ENCODE data around the gene TRIP10. TPM values are rescaled to one million over a fixed set of nuclear protein-coding genes. Genes with fewer than 3 reads are reported as not detected.
"Not testable (repeated sequence)": the region's sequence is repeated elsewhere in the genome, so short reads cannot be mapped to it uniquely, and the experiment has no call there.

TRIP10 gene
- total RNA-seq, 1 donor: 50.1 TPM

GRCh38 chr19:6706633-6706958, 32.9 kb upstream of the TRIP10 start:
- no peak for DNase-seq (ENCODE audit: low read depth)
- no peak for TF ChIP-seq CTCF (IDR thresholded peaks at IDR 0.05; ENCODE audit: insufficient read depth, low read depth, low read length)
- H3K4me3 ChIP-seq (ENCODE audit: low read depth, low read length): no peak overlapping the region

- TF ChIP-seq CTCF (IDR thresholded peaks at IDR 0.05; ENCODE audit: insufficient read depth, low read depth, low read length): no peak
- H3K4me3 ChIP-seq (ENCODE audit: low read depth, low read length): no peak overlapping the region
- no peak for DNase-seq (ENCODE audit: low read depth)
These were observed 32.3 kb upstream of the TRIP10 start for GRCh38 chr19:6707011-6707657.

GRCh38 chr19:6707658-6708018, 31.8 kb upstream of the TRIP10 start:
- DNase-seq (ENCODE audit: low read depth): no peak
- TF ChIP-seq CTCF (IDR thresholded peaks at IDR 0.05; ENCODE audit: insufficient read depth, low read depth, low read length): no peak
- H3K4me3 ChIP-seq (ENCODE audit: low read depth, low read length): no peak overlapping the region

GRCh38 chr19:6708346-6708745, 31.1 kb upstream of the TRIP10 start:
- no peak for DNase-seq (ENCODE audit: low read depth)
- no peak overlapping the region for H3K4me3 ChIP-seq (ENCODE audit: low read depth, low read length)
- no peak for TF ChIP-seq CTCF (IDR thresholded peaks at IDR 0.05; ENCODE audit: insufficient read depth, low read depth, low read length)

GRCh38 chr19:6708913-6709312, 30.6 kb upstream of the TRIP10 start:
- not testable (repeated sequence) for DNase-seq (ENCODE audit: low read depth)

GRCh38 chr19:6709549-6709948, 29.9 kb upstream of the TRIP10 start:
- no peak overlapping the region for H3K4me3 ChIP-seq (ENCODE audit: low read depth, low read length)
- DNase-seq (ENCODE audit: low read depth): no peak
- TF ChIP-seq CTCF (IDR thresholded peaks at IDR 0.05; ENCODE audit: insufficient read depth, low read depth, low read length): no peak

More at GRCh38 chr19:6708913-6709312, 30.6 kb upstream of the TRIP10 start:
- not testable (repeated sequence) for H3K4me3 ChIP-seq (ENCODE audit: low read depth, low read length)

GRCh38 chr19:6710273-6711077, 29.0 kb upstream of the TRIP10 start:
- no peak overlapping the region for H3K4me3 ChIP-seq (ENCODE audit: low read depth, low read length)
- no peak for DNase-seq (ENCODE audit: low read depth)
- no peak for TF ChIP-seq CTCF (IDR thresholded peaks at IDR 0.05; ENCODE audit: insufficient read depth, low read depth, low read length)
